ENCODE results near the gene PPP1R3G. TPM values are rescaled to one million over a fixed set of nuclear protein-coding genes. Genes with fewer than 3 reads are reported as not detected.

PPP1R3G gene
- total RNA-seq, 6 experiments from 2014 or later = 0.55 to 1.6 (median 1.4) TPM

GRCh38 chr6:5063617-5064016 is 21.5 kb upstream of the PPP1R3G start:
- H3K4me3 Mint-ChIP-seq = no peak overlapping the region
- H3K9me3 Mint-ChIP-seq = peaks cover 4% of the 10 kb centered on the region; the same call in 1 of the 2 replicates
- TF ChIP-seq, protein P1, sequence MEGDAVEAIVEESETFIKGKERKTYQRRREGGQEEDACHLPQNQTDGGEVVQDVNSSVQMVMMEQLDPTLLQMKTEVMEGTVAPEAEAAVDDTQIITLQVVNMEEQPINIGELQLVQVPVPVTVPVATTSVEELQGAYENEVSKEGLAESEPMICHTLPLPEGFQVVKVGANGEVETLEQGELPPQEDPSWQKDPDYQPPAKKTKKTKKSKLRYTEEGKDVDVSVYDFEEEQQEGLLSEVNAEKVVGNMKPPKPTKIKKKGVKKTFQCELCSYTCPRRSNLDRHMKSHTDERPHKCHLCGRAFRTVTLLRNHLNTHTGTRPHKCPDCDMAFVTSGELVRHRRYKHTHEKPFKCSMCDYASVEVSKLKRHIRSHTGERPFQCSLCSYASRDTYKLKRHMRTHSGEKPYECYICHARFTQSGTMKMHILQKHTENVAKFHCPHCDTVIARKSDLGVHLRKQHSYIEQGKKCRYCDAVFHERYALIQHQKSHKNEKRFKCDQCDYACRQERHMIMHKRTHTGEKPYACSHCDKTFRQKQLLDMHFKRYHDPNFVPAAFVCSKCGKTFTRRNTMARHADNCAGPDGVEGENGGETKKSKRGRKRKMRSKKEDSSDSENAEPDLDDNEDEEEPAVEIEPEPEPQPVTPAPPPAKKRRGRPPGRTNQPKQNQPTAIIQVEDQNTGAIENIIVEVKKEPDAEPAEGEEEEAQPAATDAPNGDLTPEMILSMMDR (IDR thresholded peaks at IDR 0.05) = no peak
- H3K36me3 Mint-ChIP-seq (ENCODE audit: low read depth) = peaks cover 4% of the 10 kb centered on the region; the same call in 1 of the 2 replicates
- H3K27me3 Mint-ChIP-seq (ENCODE audit: insufficient read depth) = peaks cover 4% of the 10 kb centered on the region
- H3K4me1 Mint-ChIP-seq (ENCODE audit: low read depth) = peaks cover 2% of the 10 kb centered on the region; the same call in 1 of the 2 replicates
- DNase-seq = no peak
- H3K27ac Mint-ChIP-seq = no peak overlapping the region

DNA sequence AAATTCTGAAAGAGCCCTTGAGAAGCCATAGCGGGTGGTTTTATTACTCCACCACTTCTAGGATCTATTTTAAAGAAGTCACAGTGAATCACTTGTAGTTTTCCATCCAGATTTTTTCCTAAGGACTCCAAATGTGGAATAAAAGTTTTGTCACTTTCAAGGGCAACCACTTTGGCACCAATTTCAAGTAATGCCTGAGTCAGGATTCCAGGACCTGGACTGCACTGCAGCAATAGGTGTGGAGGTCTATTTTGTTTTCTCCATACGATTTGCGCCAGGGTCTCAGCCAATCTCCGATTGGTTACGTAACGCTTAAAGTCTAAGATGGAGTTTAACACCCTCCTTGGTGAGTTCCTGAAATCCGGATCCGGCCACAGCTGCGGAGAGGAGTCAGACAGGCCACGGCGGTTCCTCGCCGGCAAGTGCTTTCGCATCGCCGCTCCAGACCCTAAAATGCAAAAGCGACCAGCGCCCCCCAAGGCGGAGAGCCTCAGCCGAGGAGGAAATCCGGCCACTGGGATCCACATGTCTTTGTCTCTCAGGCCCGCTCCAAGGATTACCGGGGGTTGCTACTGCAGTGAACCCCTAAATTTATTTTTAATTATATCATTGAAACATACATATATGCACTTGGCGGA is 18.6 kb upstream of the PPP1R3G start:
- Mint-ChIP-seq H3K27me3 (ENCODE audit: insufficient read depth) (peaks cover 4% of the 10 kb centered on the region), H3K36me3 (ENCODE audit: low read depth) (peaks cover 4% of the 10 kb centered on the region; the same call in 1 of the 2 replicates), H3K9me3 (peaks cover 4% of the 10 kb centered on the region; the same call in 1 of the 2 replicates), H3K27ac (no peak overlapping the region), H3K4me3 (no peak overlapping the region), H3K4me1 (ENCODE audit: low read depth) (no peaks in the 10 kb centered on the region)
- no peak for DNase-seq
- TF ChIP-seq, protein P1 (IDR thresholded peaks at IDR 0.05) = no peak

DNA sequence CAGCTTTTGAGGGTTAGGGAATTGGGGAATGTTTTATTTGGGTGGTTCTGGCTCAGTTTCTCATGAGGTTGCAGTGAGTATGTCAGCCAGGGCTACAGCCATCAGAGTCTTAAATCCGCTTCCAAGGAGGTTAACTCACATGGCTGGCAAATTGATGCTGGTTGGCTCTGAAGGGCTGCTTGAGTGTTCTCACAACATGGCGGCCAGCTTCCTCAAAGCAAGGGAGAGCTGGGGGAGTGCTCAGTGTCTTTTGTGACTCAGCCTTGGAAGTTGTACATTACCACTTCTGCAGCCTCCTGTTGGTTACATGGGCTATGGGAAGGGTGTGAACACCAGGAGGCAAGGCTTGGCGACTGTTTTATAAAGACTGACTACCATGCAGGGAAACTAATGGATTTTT is 17.8 kb upstream of the PPP1R3G start:
- peaks cover 4% of the 10 kb centered on the region; the same call in 1 of the 2 replicates for H3K36me3 Mint-ChIP-seq (ENCODE audit: low read depth)
- H3K9me3 Mint-ChIP-seq = peaks cover 4% of the 10 kb centered on the region; the same call in 1 of the 2 replicates
- peaks cover 4% of the 10 kb centered on the region for H3K27me3 Mint-ChIP-seq (ENCODE audit: insufficient read depth)
- no peak overlapping the region for H3K27ac Mint-ChIP-seq
- H3K4me1 Mint-ChIP-seq (ENCODE audit: low read depth) = no peaks in the 10 kb centered on the region
- no peak overlapping the region for H3K4me3 Mint-ChIP-seq
- no peak for DNase-seq
- TF ChIP-seq, protein P1 (IDR thresholded peaks at IDR 0.05) = no peak

- peaks cover 4% of the 10 kb centered on the region for H3K27me3 Mint-ChIP-seq (ENCODE audit: insufficient read depth)
- H3K27ac Mint-ChIP-seq = no peak overlapping the region
- TF ChIP-seq, protein P1 (IDR thresholded peaks at IDR 0.05) = no peak
- no peaks in the 10 kb centered on the region for H3K4me1 Mint-ChIP-seq (ENCODE audit: low read depth)
- no peak overlapping the region for H3K4me3 Mint-ChIP-seq
- no peak for DNase-seq
- H3K36me3 Mint-ChIP-seq (ENCODE audit: low read depth) = peaks cover 4% of the 10 kb centered on the region; the same call in 1 of the 2 replicates
- peaks cover 4% of the 10 kb centered on the region; the same call in 1 of the 2 replicates for H3K9me3 Mint-ChIP-seq
These were observed 16.9 kb upstream of the PPP1R3G start for GRCh38 chr6:5068153-5068751.

GRCh38 chr6:5071216-5071615 is 13.9 kb upstream of the PPP1R3G start:
- H3K4me3 Mint-ChIP-seq = no peak overlapping the region
- DNase-seq = no peak

More at GRCh38 chr6:5071216-5071615, 13.9 kb upstream of the PPP1R3G start:
- TF ChIP-seq, protein P1 (IDR thresholded peaks at IDR 0.05) = no peak
- Mint-ChIP-seq H3K27me3 (ENCODE audit: insufficient read depth) (peaks cover 4% of the 10 kb centered on the region), H3K4me1 (ENCODE audit: low read depth) (no peaks in the 10 kb centered on the region), H3K27ac (no peak overlapping the region), H3K36me3 (ENCODE audit: low read depth) (peaks cover 4% of the 10 kb centered on the region; the same call in 1 of the 2 replicates), H3K9me3 (peaks cover 4% of the 10 kb centered on the region; the same call in 1 of the 2 replicates)

Measured in HFFc6 (cell line).